Trophoblast cell (in vitro differentiated cells and primary cell): ENCODE measurements around the gene IZUMO2. TPM values are rescaled to one million over a fixed set of nuclear protein-coding genes. Genes with fewer than 3 reads are reported as not detected.

Experiments
- DNase-seq, 2 donors: peaks; one replicate each; pipeline ENCODE4 v3.0.0-alpha.2; 2016
- H2AFZ ChIP-seq: 2 replicates; pipeline ENCODE4 v1.6.1; 2013; ENCODE audit warnings: low read length, moderate library complexity, mild to moderate bottlenecking; ENCODE audit not compliant: insufficient read depth, poor library complexity
- H2AK5ac ChIP-seq: 2 replicates; pipeline ENCODE4 v1.6.1; 2013; ENCODE audit warnings: mild to moderate bottlenecking, low read length
- H2BK120ac ChIP-seq: 2 replicates; pipeline ENCODE4 v1.6.1; 2013; ENCODE audit warnings: low read length, mild to moderate bottlenecking, moderate library complexity; ENCODE audit not compliant: insufficient read depth, poor library complexity
- H2BK12ac ChIP-seq: 2 replicates; pipeline ENCODE4 v1.6.1; 2013; ENCODE audit warnings: mild to moderate bottlenecking, low read length, moderate library complexity
- H2BK5ac ChIP-seq: 2 replicates; pipeline ENCODE4 v1.6.1; 2013; ENCODE audit warnings: low read length, low read depth, moderate library complexity, mild to moderate bottlenecking; ENCODE audit not compliant: poor library complexity
- H3K14ac ChIP-seq: 2 replicates; pipeline ENCODE4 v1.6.1; 2013; ENCODE audit warnings: mild to moderate bottlenecking, low read length
- H3K18ac ChIP-seq: 2 replicates; pipeline ENCODE4 v1.6.1; 2013; ENCODE audit warnings: mild to moderate bottlenecking, low read length
- H3K23ac ChIP-seq: 2 replicates; pipeline ENCODE4 v1.6.1; 2013; ENCODE audit warnings: low read length
- H3K27ac ChIP-seq: 2 replicates; pipeline ENCODE4 v1.5.1; 2013; ENCODE audit warnings: low read depth, mild to moderate bottlenecking, inconsistent platforms, low read length, moderate library complexity
- H3K27me3 ChIP-seq: 2 replicates; pipeline ENCODE4 v1.6.1; 2013; ENCODE audit warnings: inconsistent platforms, mild to moderate bottlenecking, low read length, moderate library complexity; ENCODE audit not compliant: insufficient read depth
- H3K36me3 ChIP-seq, 2 experiments: 1 replicate in 1 of 2; 2 replicates in 1 of 2; pipeline ENCODE4 v1.6.1; 2013; ENCODE audit warnings: low read length in 2 of 2, mild to moderate bottlenecking in 2 of 2, moderate library complexity in 1 of 2; ENCODE audit not compliant: insufficient read depth in 2 of 2, control insufficient read depth in 1 of 2
- H3K4ac ChIP-seq: 2 replicates; pipeline ENCODE4 v1.6.1; 2013; ENCODE audit warnings: low read depth, mild to moderate bottlenecking, low read length, moderate library complexity
- H3K4me1 ChIP-seq, 2 experiments: 1 replicate in 1 of 2; 2 replicates in 1 of 2; pipeline ENCODE4 v1.6.1; 2013; ENCODE audit warnings: low read length in 2 of 2, mild to moderate bottlenecking in 2 of 2, moderate library complexity in 1 of 2; ENCODE audit not compliant: insufficient read depth in 2 of 2, control insufficient read depth in 1 of 2
- H3K4me2 ChIP-seq: 2 replicates; pipeline ENCODE4 v1.6.1; 2013; ENCODE audit warnings: inconsistent platforms, mild to moderate bottlenecking, low read length, moderate library complexity
- H3K4me3 ChIP-seq: 2 replicates; pipeline ENCODE4 v1.5.1; 2013; ENCODE audit warnings: mild to moderate bottlenecking, low read depth, low read length, inconsistent platforms
- H3K79me1 ChIP-seq: one replicate; pipeline ENCODE4 v1.6.1; 2013; ENCODE audit warnings: low read length
- H3K79me2 ChIP-seq: 2 replicates; pipeline ENCODE4 v1.6.1; 2013; ENCODE audit warnings: low read length, mild to moderate bottlenecking; ENCODE audit not compliant: control insufficient read depth, insufficient read depth, poor library complexity
- H3K9ac ChIP-seq: 2 replicates; pipeline ENCODE4 v1.6.1; 2013; ENCODE audit warnings: mild to moderate bottlenecking, low read length
- H3K9me3 ChIP-seq: 2 replicates; pipeline ENCODE4 v1.6.1; 2013; ENCODE audit warnings: low read depth, mild to moderate bottlenecking, control low read depth, inconsistent platforms, low read length; ENCODE audit not compliant: insufficient read depth
- H4K12ac ChIP-seq: 2 replicates; pipeline ENCODE4 v1.6.1; 2013; ENCODE audit warnings: low read depth, mild to moderate bottlenecking, low read length, moderate library complexity
- H4K8ac ChIP-seq: 2 replicates; pipeline ENCODE4 v1.6.1; 2013; ENCODE audit warnings: low read depth, mild to moderate bottlenecking, low read length, moderate library complexity
- H4K91ac ChIP-seq: one replicate; pipeline ENCODE4 v1.6.1; 2013; ENCODE audit warnings: low read depth, mild to moderate bottlenecking, low read length, moderate library complexity
- WGBS: extraction: QIAGEN DNeasy Blood & Tissue Kit; methylation state at CpG from one replicate; pipeline ENCODE4 v1.1.7; 2013; ENCODE audit warnings: missing lambda C conversion rate; ENCODE audit not compliant: insufficient read length, insufficient coverage; ENCODE audit errors: extremely low coverage; 5-methylcytosine and 5-hydroxymethylcytosine counted together
- polyA plus RNA-seq: library from polyadenylated mRNA; stranded (reverse); fragments of 200-250 nt; gene quantifications from 2 replicates; pipeline ENCODE4 v1.2.3, GENCODE V29; 2013

Gene IZUMO2
- polyA plus RNA-seq = not detected in 2 replicates

GRCh38 chr19:50162988-50163387 is at the start of gene IZUMO2:
Gene IZUMO2 (minus strand): TSS chr19:50163281. CDS start chr19:50163194, 87 bp downstream.
- Histone ChIP-seq H3K27ac (no peak within 1 kb of the TSS), H2BK120ac (no peak within 1 kb of the TSS), H3K4me2 (peak within 1 kb of the TSS; percentile 6), H2BK5ac (no peak within 1 kb of the TSS), H2AK5ac (no peak within 1 kb of the TSS), H2BK12ac (no peak within 1 kb of the TSS), H4K91ac (no peak within 1 kb of the TSS), H4K8ac (no peak within 1 kb of the TSS), H3K27me3 (no peaks in the 10 kb centered on the region), H3K36me3 (no peaks in the 10 kb centered on the region), H3K4ac (no peak within 1 kb of the TSS), H3K4me3 (no peak within 1 kb of the TSS), H4K12ac (no peak within 1 kb of the TSS), H3K9me3 (peaks cover 5% of the 10 kb centered on the region), H3K4me1 (peaks cover 2 to 5% of the 10 kb centered on the region in 2 experiments), H3K18ac (no peak within 1 kb of the TSS), H3K79me1 (no peaks in the 10 kb centered on the region), H3K23ac (no peak within 1 kb of the TSS), H2AFZ (no peak within 1 kb of the TSS), H3K79me2 (no peaks in the 10 kb centered on the region), H3K9ac (no peak within 1 kb of the TSS), H3K14ac (no peak within 1 kb of the TSS)
- WGBS = no CpG with 5 or more reads among the region's 26 CpGs
- no peak for DNase-seq

- Histone ChIP-seq H3K36me3 (peaks cover 0 to 6% of the 10 kb centered on the region in 2 experiments), H2AK5ac (no peak overlapping the region), H2AFZ (no peak overlapping the region), H2BK120ac (no peak overlapping the region), H3K27me3 (no peaks in the 10 kb centered on the region), H3K18ac (no peak overlapping the region), H3K4me1 (peaks cover 11 to 17% of the 10 kb centered on the region in 2 experiments), H3K27ac (no peak overlapping the region), H3K79me2 (no peaks in the 10 kb centered on the region), H2BK5ac (no peak overlapping the region), H4K91ac (no peak overlapping the region), H3K4ac (no peak overlapping the region), H3K4me2 (no peak overlapping the region), H3K4me3 (no peak overlapping the region), H4K12ac (no peak overlapping the region), H3K9ac (no peak overlapping the region), H2BK12ac (no peak overlapping the region), H3K79me1 (peaks cover 14% of the 10 kb centered on the region), H3K14ac (no peak overlapping the region), H3K9me3 (peaks cover 2% of the 10 kb centered on the region), H3K23ac (no peak overlapping the region), H4K8ac (no peak overlapping the region)
- DNase-seq = no peak
- WGBS = no CpG with 5 or more reads among the region's 46 CpGs
These were observed 47.3 kb upstream of the IZUMO2 start for GRCh38 chr19:50210425-50210824.

GRCh38 chr19:50209131-50209530 is 46.0 kb upstream of the IZUMO2 start:
- Histone ChIP-seq H3K23ac (no peak overlapping the region), H2AFZ (no peak overlapping the region), H2BK12ac (no peak overlapping the region), H3K4me2 (no peak overlapping the region), H3K4me1 (peaks cover 3 to 11% of the 10 kb centered on the region in 2 experiments), H4K91ac (no peak overlapping the region), H3K4me3 (no peak overlapping the region), H4K12ac (no peak overlapping the region), H3K79me2 (no peaks in the 10 kb centered on the region), H3K4ac (no peak overlapping the region), H3K36me3 (peaks cover 0 to 6% of the 10 kb centered on the region in 2 experiments), H3K18ac (no peak overlapping the region), H2AK5ac (no peak overlapping the region), H3K79me1 (peaks cover 6% of the 10 kb centered on the region), H3K14ac (no peak overlapping the region), H2BK5ac (no peak overlapping the region), H3K9ac (no peak overlapping the region), H4K8ac (no peak overlapping the region), H3K27me3 (no peaks in the 10 kb centered on the region), H3K27ac (no peak overlapping the region), H3K9me3 (peaks cover 2% of the 10 kb centered on the region), H2BK120ac (no peak overlapping the region)
- no CpG with 5 or more reads among the region's 7 CpGs for WGBS
- DNase-seq = no peak

GRCh38 chr19:50207730-50208129 is 44.6 kb upstream of the IZUMO2 start:
- H2BK12ac ChIP-seq = no peak overlapping the region
- no peak overlapping the region for H4K91ac ChIP-seq
- no peak overlapping the region for H3K23ac ChIP-seq
- no peaks in the 10 kb centered on the region for H3K79me1 ChIP-seq
- no peak overlapping the region for H3K14ac ChIP-seq
- no peak overlapping the region for H2BK120ac ChIP-seq
- peaks cover 0 to 6% of the 10 kb centered on the region in 2 experiments for H3K36me3 ChIP-seq
- H4K8ac ChIP-seq = no peak overlapping the region
- H2BK5ac ChIP-seq = no peak overlapping the region
- H3K4me2 ChIP-seq = no peak overlapping the region
- H4K12ac ChIP-seq = no peak overlapping the region
- no peak overlapping the region for H3K9ac ChIP-seq
- no peak overlapping the region for H3K4ac ChIP-seq
- peaks cover 3 to 19% of the 10 kb centered on the region in 2 experiments for H3K4me1 ChIP-seq
- no peaks in the 10 kb centered on the region for H3K27me3 ChIP-seq
- H2AK5ac ChIP-seq = no peak overlapping the region
- no peak overlapping the region for H3K4me3 ChIP-seq
- H3K79me2 ChIP-seq = peaks cover 2% of the 10 kb centered on the region
- WGBS = no CpG with 5 or more reads among the region's 2 CpGs
- H2AFZ ChIP-seq = no peak overlapping the region
- DNase-seq = no peak
- no peak overlapping the region for H3K18ac ChIP-seq
- no peak overlapping the region for H3K27ac ChIP-seq
- H3K9me3 ChIP-seq = peaks cover 2% of the 10 kb centered on the region
